Activated naive CD8-positive, alpha-beta T cell treated with anti-CD3 and anti-CD28 coated beads, Interleukin-2, amount 50 U/mL, for 24 hours (primary cell): ENCODE measurements around the gene EMP2.
A peak's percentile ranks its signal among the peaks of the same experiment; 100 is the strongest.
"Not testable (repeated sequence)": the region's sequence is repeated elsewhere in the genome, so short reads cannot be mapped to it uniquely, and the experiment has no call there.

Experiments
- ATAC-seq: fragments of 150-1000 bp; cut with Tn5 transposase; one replicate; pipeline ENCODE4 v1.10.0; 2021
- DNase-seq: peaks from one replicate; pipeline ENCODE4 v3.0.0; 2021
- H3K27ac Mint-ChIP-seq: one replicate; pipeline ENCODE4 v1.8.0; 2021; ENCODE audit warnings: mild to moderate bottlenecking, mixed read lengths
- H3K27me3 Mint-ChIP-seq: one replicate; pipeline ENCODE4 v1.8.0; 2021; ENCODE audit warnings: mixed read lengths
- H3K36me3 Mint-ChIP-seq: one replicate; pipeline ENCODE4 v1.8.0; 2021; ENCODE audit warnings: low read depth, mixed read lengths
- H3K4me1 Mint-ChIP-seq: one replicate; pipeline ENCODE4 v1.8.0; 2021; ENCODE audit warnings: mixed read lengths
- H3K4me3 Mint-ChIP-seq: one replicate; pipeline ENCODE4 v1.8.0; 2021; ENCODE audit warnings: mild to moderate bottlenecking, moderate library complexity, mixed read lengths
- H3K9me3 Mint-ChIP-seq: one replicate; pipeline ENCODE4 v1.8.0; 2021; ENCODE audit warnings: mixed read lengths

The EMP2 gene

GRCh38 chr16:10579965-10580882 lies at the start of gene EMP2:
TSS of gene EMP2 (minus strand) at chr16:10580598. CDS start at chr16:10547617, 32,981 bp downstream.
- Mint-ChIP-seq H3K27me3 (peaks cover 56% of the 10 kb centered on the region), H3K9me3 (no peaks in the 10 kb centered on the region), H3K4me3 (peak within 1 kb of the TSS; percentile 32), H3K27ac (no peak within 1 kb of the TSS), H3K36me3 (no peaks in the 10 kb centered on the region), H3K4me1 (peaks cover 2% of the 10 kb centered on the region)
- ATAC-seq (peak; percentile 30), DNase-seq (no peak)

- Mint-ChIP-seq H3K9me3 (no peaks in the 10 kb centered on the region), H3K36me3 (no peaks in the 10 kb centered on the region), H3K27ac (no peak overlapping the region), H3K4me1 (no peaks in the 10 kb centered on the region), H3K4me3 (no peak overlapping the region), H3K27me3 (peaks cover 9% of the 10 kb centered on the region)
- ATAC-seq = no peak
- DNase-seq = no peak
These were observed 49.2 kb upstream of the EMP2 start for GRCh38 chr16:10629592-10629963.

GRCh38 chr16:10625595-10626357 lies 45.4 kb upstream of the EMP2 start:
- Mint-ChIP-seq H3K9me3 (no peaks in the 10 kb centered on the region), H3K36me3 (no peaks in the 10 kb centered on the region), H3K27me3 (peaks cover 3% of the 10 kb centered on the region), H3K4me1 (no peaks in the 10 kb centered on the region), H3K4me3 (no peak overlapping the region), H3K27ac (no peak overlapping the region)
- no peak for DNase-seq
- ATAC-seq = no peak

GRCh38 chr16:10624527-10624926 lies 44.1 kb upstream of the EMP2 start:
- peaks cover 3% of the 10 kb centered on the region for H3K27me3 Mint-ChIP-seq
- H3K4me1 Mint-ChIP-seq = no peaks in the 10 kb centered on the region
- no peak overlapping the region for H3K4me3 Mint-ChIP-seq
- no peaks in the 10 kb centered on the region for H3K9me3 Mint-ChIP-seq
- H3K27ac Mint-ChIP-seq = no peak overlapping the region
- H3K36me3 Mint-ChIP-seq = no peaks in the 10 kb centered on the region
- DNase-seq = no peak
- no peak for ATAC-seq

- peaks cover 10% of the 10 kb centered on the region for H3K27me3 Mint-ChIP-seq
- DNase-seq (no peak), ATAC-seq (no peak)
These were observed 42.7 kb upstream of the EMP2 start for GRCh38 chr16:10623059-10623458.

GRCh38 chr16:10622036-10622921 lies 41.9 kb upstream of the EMP2 start:
- Mint-ChIP-seq H3K4me1 (no peaks in the 10 kb centered on the region), H3K27me3 (peaks cover 10% of the 10 kb centered on the region), H3K4me3 (no peak overlapping the region), H3K9me3 (no peaks in the 10 kb centered on the region), H3K36me3 (no peaks in the 10 kb centered on the region), H3K27ac (no peak overlapping the region)
- ATAC-seq (no peak), DNase-seq (no peak)

More at GRCh38 chr16:10623059-10623458, 42.7 kb upstream of the EMP2 start:
- no peaks in the 10 kb centered on the region for H3K4me1 Mint-ChIP-seq
- no peak overlapping the region for H3K27ac Mint-ChIP-seq
- H3K9me3 Mint-ChIP-seq = no peaks in the 10 kb centered on the region
- H3K36me3 Mint-ChIP-seq = no peaks in the 10 kb centered on the region
- H3K4me3 Mint-ChIP-seq = no peak overlapping the region

- H3K27me3 Mint-ChIP-seq, ATAC-seq, H3K4me3 Mint-ChIP-seq, DNase-seq, H3K27ac Mint-ChIP-seq, H3K4me1 Mint-ChIP-seq, H3K36me3 Mint-ChIP-seq, H3K9me3 Mint-ChIP-seq: not testable (repeated sequence)
These were observed 41.0 kb upstream of the EMP2 start for GRCh38 chr16:10621216-10621949.

- no peaks in the 10 kb centered on the region for H3K4me1 Mint-ChIP-seq
- no peaks in the 10 kb centered on the region for H3K9me3 Mint-ChIP-seq
- H3K36me3 Mint-ChIP-seq = no peaks in the 10 kb centered on the region
- H3K27me3 Mint-ChIP-seq = peaks cover 7% of the 10 kb centered on the region
- H3K4me3 Mint-ChIP-seq = no peak overlapping the region
- H3K27ac Mint-ChIP-seq = no peak overlapping the region
- ATAC-seq (no peak), DNase-seq (no peak)
These were observed 39.7 kb upstream of the EMP2 start for GRCh38 chr16:10620120-10620519.

- H3K27ac Mint-ChIP-seq = no peak overlapping the region
- H3K27me3 Mint-ChIP-seq = peaks cover 7% of the 10 kb centered on the region
- DNase-seq (peak; percentile 26), ATAC-seq (peak; percentile 40)
- no peak overlapping the region for H3K4me3 Mint-ChIP-seq
- H3K4me1 Mint-ChIP-seq = no peaks in the 10 kb centered on the region
- no peaks in the 10 kb centered on the region for H3K36me3 Mint-ChIP-seq
- no peaks in the 10 kb centered on the region for H3K9me3 Mint-ChIP-seq
These were observed 39.0 kb upstream of the EMP2 start for GRCh38 chr16:10619271-10619849.

GRCh38 chr16:10618710-10619209 lies 38.4 kb upstream of the EMP2 start:
- Mint-ChIP-seq H3K4me1 (peaks cover 2% of the 10 kb centered on the region), H3K4me3 (no peak overlapping the region)
- no peak for ATAC-seq

GRCh38 chr16:10617662-10618420 lies 37.4 kb upstream of the EMP2 start:
- ATAC-seq (no peak), DNase-seq (no peak)
- Mint-ChIP-seq H3K9me3 (no peaks in the 10 kb centered on the region), H3K27me3 (peaks cover 7% of the 10 kb centered on the region), H3K4me3 (no peak overlapping the region), H3K36me3 (no peaks in the 10 kb centered on the region), H3K4me1 (peaks cover 2% of the 10 kb centered on the region), H3K27ac (no peak overlapping the region)

More at GRCh38 chr16:10618710-10619209, 38.4 kb upstream of the EMP2 start:
- no peaks in the 10 kb centered on the region for H3K9me3 Mint-ChIP-seq
- peaks cover 7% of the 10 kb centered on the region for H3K27me3 Mint-ChIP-seq
- H3K36me3 Mint-ChIP-seq = no peaks in the 10 kb centered on the region
- no peak overlapping the region for H3K27ac Mint-ChIP-seq
- no peak for DNase-seq

GRCh38 chr16:10616756-10617640 lies 36.6 kb upstream of the EMP2 start:
- no peak overlapping the region for H3K27ac Mint-ChIP-seq
- H3K4me1 Mint-ChIP-seq = peaks cover 2% of the 10 kb centered on the region
- H3K9me3 Mint-ChIP-seq = no peaks in the 10 kb centered on the region
- no peaks in the 10 kb centered on the region for H3K36me3 Mint-ChIP-seq
- peaks cover 7% of the 10 kb centered on the region for H3K27me3 Mint-ChIP-seq
- DNase-seq (no peak), ATAC-seq (no peak)
- H3K4me3 Mint-ChIP-seq = no peak overlapping the region
